ENCODE measurements around the gene CADPS2.

Gene CADPS2

GRCh38 chr7:122746948-122747347, 139.3 kb downstream of the CADPS2 start:
- H3K4me3 ChIP-seq (ENCODE audit: low read depth, low read length) = no peak overlapping the region
- DNase-seq (ENCODE audit: low read depth) = no peak
- TF ChIP-seq CTCF (IDR thresholded peaks at IDR 0.05; ENCODE audit: control insufficient read depth, extremely low read depth, insufficient read depth) = no peak

- H3K4me3 ChIP-seq (ENCODE audit: low read depth, low read length) = no peak overlapping the region
- no peak for TF ChIP-seq CTCF (IDR thresholded peaks at IDR 0.05; ENCODE audit: control insufficient read depth, extremely low read depth, insufficient read depth)
- no peak for DNase-seq (ENCODE audit: low read depth)
Measured at GRCh38 chr7:122743211-122743610, 143.0 kb downstream of the CADPS2 start.

- H3K4me3 ChIP-seq (ENCODE audit: low read depth, low read length) = no peak overlapping the region
- no peak for DNase-seq (ENCODE audit: low read depth)
- no peak for TF ChIP-seq CTCF (IDR thresholded peaks at IDR 0.05; ENCODE audit: control insufficient read depth, extremely low read depth, insufficient read depth)
Measured at GRCh38 chr7:122738947-122739346, 147.3 kb downstream of the CADPS2 start.

GRCh38 chr7:122736183-122736582, 150.1 kb downstream of the CADPS2 start:
- no peak for TF ChIP-seq CTCF (IDR thresholded peaks at IDR 0.05; ENCODE audit: control insufficient read depth, extremely low read depth, insufficient read depth)

GRCh38 chr7:122727759-122728158, 158.5 kb downstream of the CADPS2 start:
- TF ChIP-seq CTCF (IDR thresholded peaks at IDR 0.05; ENCODE audit: control insufficient read depth, extremely low read depth, insufficient read depth) = no peak
- DNase-seq (ENCODE audit: low read depth) = no peak
- H3K4me3 ChIP-seq (ENCODE audit: low read depth, low read length) = no peak overlapping the region

More at GRCh38 chr7:122736183-122736582, 150.1 kb downstream of the CADPS2 start:
- H3K4me3 ChIP-seq (ENCODE audit: low read depth, low read length) = no peak overlapping the region
- no peak for DNase-seq (ENCODE audit: low read depth)

GRCh38 chr7:122727354-122727753, 158.9 kb downstream of the CADPS2 start:
- no peak overlapping the region for H3K4me3 ChIP-seq (ENCODE audit: low read depth, low read length)
- no peak for TF ChIP-seq CTCF (IDR thresholded peaks at IDR 0.05; ENCODE audit: control insufficient read depth, extremely low read depth, insufficient read depth)
- no peak for DNase-seq (ENCODE audit: low read depth)

GRCh38 chr7:122726881-122727280, 159.4 kb downstream of the CADPS2 start:
- TF ChIP-seq CTCF (IDR thresholded peaks at IDR 0.05; ENCODE audit: control insufficient read depth, extremely low read depth, insufficient read depth) = no peak
- no peak overlapping the region for H3K4me3 ChIP-seq (ENCODE audit: low read depth, low read length)
- no peak for DNase-seq (ENCODE audit: low read depth)

Measured in LNCaP clone FGC (cell line).